SH-SY5Y (cell line): ENCODE data around the gene CD2.

Source experiments
- GATA2 ChIP-seq: IDR thresholded peaks from 2 replicates; pipeline ENCODE4 v1.6.1; 2011; ENCODE audit warnings: mild to moderate bottlenecking, low read depth, low read length
- GATA3 ChIP-seq: IDR thresholded peaks from 2 replicates; pipeline ENCODE4 v1.6.1; 2011; ENCODE audit warnings: low read depth, mild to moderate bottlenecking, low read length, moderate library complexity

GRCh38 chr1:116785006-116785405 is 30.8 kb downstream of the CD2 start:
- TF ChIP-seq GATA2, result no peak
- TF ChIP-seq GATA3, result no peak
